HEK293 (cell line): Measurements from ENCODE around the gene MYO9B.

ENCODE experiments used
- CTCF ChIP-seq: fragments of 450-650 bp; formaldehyde crosslinking; IDR thresholded peaks from 2 replicates; pipeline ENCODE4 v1.5.1; 2016; ENCODE audit warnings: missing biosample characterization, missing genetic modification characterization
- YY1 ChIP-seq: fragments of 450-650 bp; formaldehyde crosslinking; IDR thresholded peaks from 2 replicates; pipeline ENCODE4 v1.5.1; 2018; ENCODE audit warnings: missing biosample characterization, missing genetic modification characterization
- ZNF138 ChIP-seq: fragments of 450-650 bp; formaldehyde crosslinking; IDR thresholded peaks from 2 replicates; pipeline ENCODE4 v1.5.1; 2016; ENCODE audit warnings: missing biosample characterization, missing genetic modification characterization, borderline replicate concordance

GRCh38 chr19:17183271-17183761 is 107.7 kb downstream of the MYO9B start:
- TF ChIP-seq ZNF138 = no peak
- no peak for TF ChIP-seq YY1 (tag by site-specific recombination)
- no peak for TF ChIP-seq CTCF
